Thoracic aorta (tissue), 2 donors: ENCODE results near the gene SLC49A3. TPM values are rescaled to one million over a fixed set of nuclear protein-coding genes. Genes with fewer than 3 reads are reported as not detected.

Source experiments
- ATAC-seq: fragments of 150-250 bp; one replicate; pipeline ENCODE4 v1.8.0; 2017; ENCODE audit warnings: low read depth; ENCODE audit not compliant: insufficient number of reproducible peaks, low FRiP score
- DNase-seq: peaks from one replicate; pipeline ENCODE4 v3.0.0-alpha.2; 2020; ENCODE audit warnings: low spot score
- H3K27ac ChIP-seq, 2 donors: fragments of 200-600 bp; sonication (generic); 1 replicate in 1 of 2; 2 replicates in 1 of 2; pipeline ENCODE4 v1.5.1; 2016; ENCODE audit warnings: mild to moderate bottlenecking in 2 of 2, moderate library complexity in 2 of 2
- H3K27me3 ChIP-seq: fragments of 200-600 bp; sonication (generic); replicated peaks from 2 replicates; pipeline ENCODE4 v1.6.0; 2016; ENCODE audit warnings: mild to moderate bottlenecking; ENCODE audit not compliant: insufficient read depth
- H3K36me3 ChIP-seq: fragments of 200-600 bp; sonication (generic); one replicate; pipeline ENCODE4 v1.5.1; 2016
- H3K4me1 ChIP-seq, 2 donors: fragments of 200-600 bp; sonication (generic); 1 replicate in 1 of 2; 2 replicates in 1 of 2; pipeline versions ENCODE4 v1.5.1 to v1.6.0; 2016; ENCODE audit warnings: low read depth in 2 of 2, mild to moderate bottlenecking in 1 of 2; ENCODE audit not compliant: control insufficient read depth in 1 of 2
- H3K4me3 ChIP-seq: fragments of 200-600 bp; sonication (generic); 2 replicates; pipeline ENCODE4 v1.5.1; 2016; ENCODE audit warnings: mild to moderate bottlenecking
- H3K9me3 ChIP-seq: fragments of 200-600 bp; sonication (generic); 2 replicates; pipeline ENCODE4 v1.5.1; 2016
- CTCF ChIP-seq: fragments of 200-600 bp; sonication (generic); IDR thresholded peaks from one replicate; pipeline ENCODE4 v1.5.1; 2019; ENCODE audit warnings: antibody characterized with exemption
- total RNA-seq, 2 donors: library from RNA; depleted of rRNA; stranded (reverse); fragments of >200 nt; gene quantifications; one replicate each; pipeline versions ENCODE4 v1.1.0 to v1.2.3, GENCODE V29; 2016

SLC49A3 gene
- total RNA-seq, 2 donors from 2014 or later = 9.1 to 26.0 TPM

- TF ChIP-seq CTCF = no peak
- DNase-seq = no peak
- no peak for ATAC-seq
Observed at GRCh38 chr4:667545-667925, 21.4 kb downstream of the SLC49A3 start.

GRCh38 chr4:666822-667544, 22.0 kb downstream of the SLC49A3 start:
- no peak overlapping the region for H3K27ac ChIP-seq
- H3K4me3 ChIP-seq = no peak overlapping the region
- H3K4me1 ChIP-seq = no peaks in the 10 kb centered on the region
- no peak for ATAC-seq
- H3K9me3 ChIP-seq = no peaks in the 10 kb centered on the region
- no peak for DNase-seq
- no peak for TF ChIP-seq CTCF
- no peaks in the 10 kb centered on the region for H3K27me3 ChIP-seq
- H3K36me3 ChIP-seq = peaks cover 16% of the 10 kb centered on the region

More at GRCh38 chr4:667545-667925, 21.4 kb downstream of the SLC49A3 start:
- no peak overlapping the region for H3K4me3 ChIP-seq
- no peak overlapping the region for H3K27ac ChIP-seq
- peaks cover 20% of the 10 kb centered on the region for H3K36me3 ChIP-seq
- H3K27me3 ChIP-seq = no peaks in the 10 kb centered on the region
- H3K9me3 ChIP-seq = no peaks in the 10 kb centered on the region
- H3K4me1 ChIP-seq = no peaks in the 10 kb centered on the region

GRCh38 chr4:666436-666810, 22.5 kb downstream of the SLC49A3 start:
- H3K4me3 ChIP-seq = no peak overlapping the region
- no peaks in the 10 kb centered on the region for H3K9me3 ChIP-seq
- H3K27me3 ChIP-seq = no peaks in the 10 kb centered on the region
- H3K4me1 ChIP-seq = no peaks in the 10 kb centered on the region
- ATAC-seq (no peak), DNase-seq (no peak)
- H3K36me3 ChIP-seq = peaks cover 10% of the 10 kb centered on the region
- H3K27ac ChIP-seq = no peak overlapping the region
- TF ChIP-seq CTCF = no peak

- H3K27me3 ChIP-seq = no peaks in the 10 kb centered on the region
- no peak overlapping the region for H3K27ac ChIP-seq
- peaks cover 6% of the 10 kb centered on the region for H3K36me3 ChIP-seq
- H3K4me3 ChIP-seq = no peak overlapping the region
- no peak for ATAC-seq
- TF ChIP-seq CTCF = no peak
- H3K4me1 ChIP-seq = no peaks in the 10 kb centered on the region
- DNase-seq = no peak
- no peaks in the 10 kb centered on the region for H3K9me3 ChIP-seq
Observed at GRCh38 chr4:665751-666435, 23.1 kb downstream of the SLC49A3 start.

- no peaks in the 10 kb centered on the region for H3K9me3 ChIP-seq
- no peak for DNase-seq
- no peak for ATAC-seq
- TF ChIP-seq CTCF = no peak
- no peak overlapping the region for H3K27ac ChIP-seq
- no peaks in the 10 kb centered on the region for H3K27me3 ChIP-seq
- no peaks in the 10 kb centered on the region for H3K4me1 ChIP-seq
- H3K4me3 ChIP-seq = no peak overlapping the region
- H3K36me3 ChIP-seq = peaks cover under 1% of the 10 kb centered on the region
Observed at GRCh38 chr4:665381-665750, 23.6 kb downstream of the SLC49A3 start.
